Activated naive CD8-positive, alpha-beta T cell (primary cell): ENCODE data around the gene BLTP3A.
A peak's percentile ranks its signal among the peaks of the same experiment; 100 is the strongest.
"Not testable (repeated sequence)": the region's sequence is repeated elsewhere in the genome, so short reads cannot be mapped to it uniquely, and the experiment has no call there.

ENCODE experiments used
- H3K27ac Mint-ChIP-seq: one replicate; pipeline ENCODE4 v1.8.0; 2021; ENCODE audit warnings: mixed read lengths
- H3K27me3 Mint-ChIP-seq: one replicate; pipeline ENCODE4 v1.8.0; 2021; ENCODE audit warnings: mixed read lengths
- H3K36me3 Mint-ChIP-seq: one replicate; pipeline ENCODE4 v1.8.0; 2021; ENCODE audit warnings: mixed read lengths
- H3K4me1 Mint-ChIP-seq: one replicate; pipeline ENCODE4 v1.8.0; 2021; ENCODE audit warnings: low read depth, mixed read lengths
- H3K4me3 Mint-ChIP-seq: one replicate; pipeline ENCODE4 v1.8.0; 2021; ENCODE audit warnings: mild to moderate bottlenecking, mixed read lengths
- H3K9me3 Mint-ChIP-seq: one replicate; pipeline ENCODE4 v1.8.0; 2021; ENCODE audit warnings: low read depth, mixed read lengths

The BLTP3A gene

DNA sequence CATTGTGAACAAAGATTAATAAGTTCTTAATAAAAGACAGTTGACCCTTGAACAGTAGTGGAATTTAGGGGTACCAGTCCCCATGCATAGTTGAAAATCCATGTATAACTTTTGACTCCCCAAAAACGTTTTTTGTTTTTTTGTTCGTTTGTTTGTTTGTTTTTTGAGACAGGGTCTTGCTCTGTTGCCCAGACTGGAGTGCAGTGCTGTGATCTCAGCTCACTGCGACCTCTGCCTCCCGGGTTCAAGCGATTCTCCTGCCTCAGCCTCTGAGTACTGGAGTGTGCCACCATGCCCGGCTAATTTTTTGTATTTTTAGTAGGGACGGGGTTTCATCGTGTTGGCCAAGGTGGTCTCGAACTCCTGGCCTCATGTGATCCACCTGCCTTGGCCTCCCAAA lies 17.5 kb downstream of the BLTP3A start:
- not testable (repeated sequence) for H3K36me3 Mint-ChIP-seq, H3K9me3 Mint-ChIP-seq, H3K4me3 Mint-ChIP-seq, H3K27me3 Mint-ChIP-seq, H3K27ac Mint-ChIP-seq
- peaks cover 13% of the 10 kb centered on the region for H3K4me1 Mint-ChIP-seq

DNA sequence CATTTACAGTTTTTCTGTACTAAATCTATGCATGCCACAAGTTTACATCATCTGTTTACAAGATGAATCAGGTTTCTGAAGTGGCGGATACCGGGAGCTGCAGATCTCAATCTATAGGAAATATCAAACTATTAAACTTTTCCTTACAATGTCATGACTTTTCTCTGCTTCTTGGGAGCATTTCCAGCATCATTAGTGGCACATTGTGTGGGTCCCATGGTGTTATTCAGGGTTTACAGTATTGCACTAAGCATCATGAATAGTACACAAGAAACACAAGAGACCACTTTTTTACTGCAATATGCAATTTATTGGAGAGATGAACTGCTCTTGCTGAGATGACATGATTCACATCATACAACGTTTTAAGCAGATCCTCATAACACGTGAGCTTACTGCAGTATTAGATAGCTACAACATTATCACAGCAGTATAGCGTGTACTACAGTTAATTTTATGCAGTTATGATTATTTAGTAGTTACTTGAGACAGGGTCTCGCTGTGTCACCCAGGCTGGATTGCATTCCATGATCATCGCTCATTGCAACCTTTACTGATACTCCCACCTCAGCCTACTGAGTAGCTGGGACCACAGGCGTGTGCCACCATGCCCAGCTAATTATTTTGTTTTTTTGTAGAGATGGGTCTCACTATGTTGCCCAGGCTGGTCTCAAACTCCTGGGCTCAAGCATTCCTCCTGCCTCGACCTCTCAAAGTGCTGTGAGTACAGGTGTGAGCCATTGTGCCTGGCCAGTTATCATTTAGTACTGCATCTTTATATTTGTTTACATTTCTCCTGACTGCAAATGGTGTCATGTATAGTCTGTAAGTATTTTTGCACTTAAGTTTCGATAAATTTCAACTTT lies 18.4 kb downstream of the BLTP3A start:
- Mint-ChIP-seq H3K27me3 (no peaks in the 10 kb centered on the region), H3K27ac (no peak overlapping the region), H3K4me3 (no peak overlapping the region), H3K36me3 (no peaks in the 10 kb centered on the region), H3K9me3 (no peaks in the 10 kb centered on the region), H3K4me1 (peaks cover 14% of the 10 kb centered on the region)

GRCh38 chr6:34810936-34811632 lies 19.2 kb downstream of the BLTP3A start:
- peaks cover 14% of the 10 kb centered on the region for H3K4me1 Mint-ChIP-seq
- H3K36me3 Mint-ChIP-seq, result no peaks in the 10 kb centered on the region
- no peaks in the 10 kb centered on the region for H3K27me3 Mint-ChIP-seq
- H3K4me3 Mint-ChIP-seq, result no peak overlapping the region
- H3K9me3 Mint-ChIP-seq, result no peaks in the 10 kb centered on the region
- peak overlapping the region; percentile 46 for H3K27ac Mint-ChIP-seq

GRCh38 chr6:34813028-34813713 lies 21.3 kb downstream of the BLTP3A start:
- Mint-ChIP-seq H3K4me3 (no peak overlapping the region), H3K27me3 (no peaks in the 10 kb centered on the region), H3K4me1 (peaks cover 13% of the 10 kb centered on the region), H3K9me3 (no peaks in the 10 kb centered on the region), H3K27ac (no peak overlapping the region), H3K36me3 (no peaks in the 10 kb centered on the region)

GRCh38 chr6:34816635-34817301 lies 24.9 kb downstream of the BLTP3A start:
- peak overlapping the region; percentile 12 for H3K27ac Mint-ChIP-seq
- H3K4me3 Mint-ChIP-seq, result no peak overlapping the region
- peaks cover 18% of the 10 kb centered on the region for H3K4me1 Mint-ChIP-seq

GRCh38 chr6:34817446-34817845 lies 25.6 kb downstream of the BLTP3A start:
- no peaks in the 10 kb centered on the region for H3K36me3 Mint-ChIP-seq
- H3K27ac Mint-ChIP-seq, result no peak overlapping the region
- peaks cover 18% of the 10 kb centered on the region for H3K4me1 Mint-ChIP-seq
- no peak overlapping the region for H3K4me3 Mint-ChIP-seq
- H3K27me3 Mint-ChIP-seq, result no peaks in the 10 kb centered on the region
- no peaks in the 10 kb centered on the region for H3K9me3 Mint-ChIP-seq

More at GRCh38 chr6:34816635-34817301, 24.9 kb downstream of the BLTP3A start:
- H3K36me3 Mint-ChIP-seq, result no peaks in the 10 kb centered on the region
- no peaks in the 10 kb centered on the region for H3K9me3 Mint-ChIP-seq
- no peaks in the 10 kb centered on the region for H3K27me3 Mint-ChIP-seq

DNA sequence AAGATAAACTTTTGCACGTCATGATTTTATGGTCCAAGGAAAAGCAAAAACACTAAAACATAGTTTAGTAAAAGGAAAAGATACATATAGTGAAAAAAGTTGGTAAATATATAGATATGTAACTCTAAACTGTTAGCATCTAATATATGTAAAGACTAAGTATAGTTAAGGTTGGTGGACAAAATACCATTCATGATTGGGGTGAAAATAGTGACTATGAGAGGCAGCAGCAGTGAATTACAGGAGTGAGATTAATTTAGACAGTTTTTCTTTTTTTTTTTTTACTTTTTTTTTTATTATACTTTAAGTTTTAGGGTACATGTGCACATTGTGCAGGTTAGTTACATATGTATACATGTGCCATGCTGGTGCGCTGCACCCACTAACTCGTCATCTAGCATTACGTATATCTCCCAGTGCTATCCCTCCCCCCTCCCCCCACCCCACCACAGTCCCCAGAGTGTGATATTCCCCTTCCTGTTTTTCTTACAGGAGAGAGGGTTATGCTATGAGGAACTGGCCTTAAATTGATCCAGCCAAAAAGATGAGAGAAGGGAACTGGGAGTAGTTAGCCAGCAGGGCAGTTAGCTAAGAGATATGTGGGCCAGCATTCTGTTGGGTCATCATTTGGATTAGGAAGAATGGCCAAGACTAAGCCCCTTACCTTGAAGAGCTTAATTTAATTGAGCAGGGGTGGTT lies 27.1 kb downstream of the BLTP3A start:
- not testable (repeated sequence) for H3K4me3 Mint-ChIP-seq, H3K36me3 Mint-ChIP-seq
- H3K4me1 Mint-ChIP-seq, result peaks cover 14% of the 10 kb centered on the region

GRCh38 chr6:34819571-34820480 lies 27.9 kb downstream of the BLTP3A start:
- Mint-ChIP-seq H3K27me3 (no peaks in the 10 kb centered on the region), H3K36me3 (no peaks in the 10 kb centered on the region), H3K4me1 (peaks cover 14% of the 10 kb centered on the region), H3K9me3 (no peaks in the 10 kb centered on the region), H3K4me3 (no peak overlapping the region), H3K27ac (no peak overlapping the region)

More for the DNA sequence above, 27.1 kb downstream of the BLTP3A start:
- H3K9me3 Mint-ChIP-seq, H3K27me3 Mint-ChIP-seq, H3K27ac Mint-ChIP-seq: not testable (repeated sequence)

- Mint-ChIP-seq H3K36me3 (peaks cover 13% of the 10 kb centered on the region), H3K4me1 (no peaks in the 10 kb centered on the region), H3K4me3 (no peak overlapping the region), H3K27ac (no peak overlapping the region), H3K9me3 (no peaks in the 10 kb centered on the region), H3K27me3 (no peaks in the 10 kb centered on the region)
Measured at GRCh38 chr6:34829137-34829536, 37.3 kb downstream of the BLTP3A start.

GRCh38 chr6:34832942-34833341 lies 41.1 kb downstream of the BLTP3A start:
- Mint-ChIP-seq H3K9me3 (no peaks in the 10 kb centered on the region), H3K27ac (no peak overlapping the region), H3K4me3 (no peak overlapping the region), H3K27me3 (no peaks in the 10 kb centered on the region), H3K36me3 (peaks cover 23% of the 10 kb centered on the region), H3K4me1 (no peaks in the 10 kb centered on the region)

DNA sequence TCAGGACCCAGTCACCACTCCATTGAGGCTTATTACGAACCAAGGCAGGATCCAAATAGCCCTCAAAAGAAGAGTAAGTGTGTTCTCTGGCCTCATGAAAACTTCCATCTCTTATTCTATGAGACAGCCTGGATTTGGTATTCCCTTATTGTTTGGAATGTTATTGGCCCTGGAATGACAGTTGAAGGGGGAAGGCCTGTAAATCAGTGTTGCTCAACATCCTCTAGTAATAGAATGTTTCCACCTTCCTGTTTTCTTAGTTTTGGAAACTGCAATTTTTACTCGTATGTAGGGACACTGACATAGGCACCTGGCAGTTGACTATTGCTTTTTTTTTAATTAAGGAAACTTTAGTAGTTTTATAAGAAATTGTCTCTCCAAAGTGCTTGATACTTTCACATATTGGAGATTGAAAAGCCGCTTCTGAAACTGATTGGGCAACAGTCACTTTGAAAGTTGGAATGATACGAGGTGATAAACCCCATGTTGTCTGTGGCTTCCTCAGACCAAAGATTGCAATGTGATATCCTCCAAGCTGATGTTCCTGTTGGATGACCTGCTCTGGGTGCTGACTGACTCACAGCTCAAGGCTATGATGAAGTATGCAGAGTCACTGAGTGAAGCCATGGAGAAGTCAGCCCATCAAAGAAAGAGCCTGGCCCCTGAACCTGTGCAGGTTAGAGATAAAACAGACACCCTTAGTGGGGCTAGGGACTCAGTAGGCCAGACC lies 43.1 kb downstream of the BLTP3A start:
- Mint-ChIP-seq H3K27ac (no peak overlapping the region), H3K4me1 (no peaks in the 10 kb centered on the region), H3K9me3 (no peaks in the 10 kb centered on the region), H3K4me3 (no peak overlapping the region), H3K27me3 (no peaks in the 10 kb centered on the region), H3K36me3 (peaks cover 18% of the 10 kb centered on the region)

GRCh38 chr6:34836008-34836407 lies 44.1 kb downstream of the BLTP3A start:
- H3K27ac Mint-ChIP-seq, result no peak overlapping the region
- H3K27me3 Mint-ChIP-seq, result no peaks in the 10 kb centered on the region
- H3K36me3 Mint-ChIP-seq, result peaks cover 18% of the 10 kb centered on the region
- no peaks in the 10 kb centered on the region for H3K9me3 Mint-ChIP-seq
- no peaks in the 10 kb centered on the region for H3K4me1 Mint-ChIP-seq
- no peak overlapping the region for H3K4me3 Mint-ChIP-seq

- H3K4me1 Mint-ChIP-seq, result no peaks in the 10 kb centered on the region
- H3K9me3 Mint-ChIP-seq, result no peaks in the 10 kb centered on the region
- no peak overlapping the region for H3K27ac Mint-ChIP-seq
- H3K4me3 Mint-ChIP-seq, result no peak overlapping the region
- peaks cover 18% of the 10 kb centered on the region for H3K36me3 Mint-ChIP-seq
- no peaks in the 10 kb centered on the region for H3K27me3 Mint-ChIP-seq
Measured at GRCh38 chr6:34836451-34836850, 44.6 kb downstream of the BLTP3A start.
